GM21381 (cell line): ENCODE data around the gene CEPT1.

Source experiments
- ATAC-seq: cut with Tn5 transposase; IDR thresholded peaks from one replicate; pipeline ENCODE4 v1.9.1; 2021; ENCODE audit warnings: mild to moderate bottlenecking, moderate library complexity; ENCODE audit not compliant: unreplicated experiment

CEPT1 gene

GRCh38 chr1:111145963-111146768, 6.1 kb downstream of the CEPT1 start:
- no peak for ATAC-seq

GRCh38 chr1:111147948-111148347, 7.9 kb downstream of the CEPT1 start:
- no peak for ATAC-seq

GRCh38 chr1:111148376-111148881, 8.4 kb downstream of the CEPT1 start:
- ATAC-seq = peak; percentile 55

DNA sequence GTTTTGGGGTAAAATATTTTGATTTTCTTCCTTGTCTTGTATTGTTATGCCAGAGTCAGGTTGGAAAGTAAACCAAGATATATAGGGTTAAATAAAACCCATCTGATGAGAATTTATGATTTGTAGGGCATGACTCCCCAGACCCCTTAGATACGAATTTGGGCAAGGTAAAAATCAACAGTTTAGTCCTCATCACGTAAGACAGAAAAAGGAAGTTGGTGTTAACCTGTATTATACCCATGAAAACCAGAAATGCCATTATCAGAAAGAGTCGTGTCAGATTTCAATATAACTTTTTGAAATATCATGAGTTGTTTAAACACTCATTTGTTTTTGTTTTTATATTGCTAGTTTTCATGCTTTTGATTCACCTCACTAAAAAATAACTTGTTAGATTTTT, 11.8 kb downstream of the CEPT1 start:
- ATAC-seq = no peak

DNA sequence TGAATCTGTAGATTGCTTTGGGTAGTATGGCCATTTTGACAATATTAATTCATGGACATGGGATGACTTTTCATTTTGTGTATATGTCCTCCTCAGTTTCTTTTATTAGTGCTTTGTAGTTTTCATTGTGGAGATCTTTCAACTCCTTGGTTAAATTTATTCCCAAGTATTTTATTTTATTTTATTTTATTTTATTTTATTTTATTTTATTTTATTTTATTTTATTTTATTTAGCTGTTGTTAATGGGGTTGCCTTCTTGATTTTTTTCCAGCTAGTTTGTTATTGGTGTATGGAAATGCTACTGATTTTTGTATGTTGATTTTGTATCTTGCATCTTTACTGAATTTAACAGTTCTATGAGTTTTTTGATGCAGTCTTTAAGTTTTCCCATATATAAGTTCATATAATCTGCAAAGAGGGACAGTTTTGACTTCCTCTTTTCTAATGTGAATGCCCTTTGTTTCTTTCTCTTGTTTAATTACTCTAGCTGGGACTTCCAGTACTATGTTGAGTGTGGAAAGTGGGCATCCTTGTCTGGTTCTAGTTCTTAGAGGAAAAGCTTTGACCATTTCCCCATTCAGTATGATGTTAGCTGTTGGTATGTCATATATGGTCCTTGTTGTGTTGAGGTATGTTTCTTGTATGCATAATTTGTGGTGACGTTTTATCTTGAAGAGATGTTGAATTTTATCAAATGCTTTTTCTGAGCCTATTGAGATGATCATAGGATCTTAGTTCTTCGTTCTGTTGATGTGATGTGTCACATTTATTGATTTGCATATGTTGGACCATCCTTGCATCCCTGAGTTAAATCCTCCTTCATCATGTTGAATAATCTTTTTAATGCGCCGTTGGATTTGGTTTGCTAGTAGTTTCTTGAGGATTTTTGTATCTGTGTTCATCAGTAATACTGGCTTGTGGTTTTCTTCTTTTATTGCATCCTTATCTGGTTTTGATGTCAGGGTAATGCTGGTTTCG, 14.3 kb downstream of the CEPT1 start:
- ATAC-seq = no peak

DNA sequence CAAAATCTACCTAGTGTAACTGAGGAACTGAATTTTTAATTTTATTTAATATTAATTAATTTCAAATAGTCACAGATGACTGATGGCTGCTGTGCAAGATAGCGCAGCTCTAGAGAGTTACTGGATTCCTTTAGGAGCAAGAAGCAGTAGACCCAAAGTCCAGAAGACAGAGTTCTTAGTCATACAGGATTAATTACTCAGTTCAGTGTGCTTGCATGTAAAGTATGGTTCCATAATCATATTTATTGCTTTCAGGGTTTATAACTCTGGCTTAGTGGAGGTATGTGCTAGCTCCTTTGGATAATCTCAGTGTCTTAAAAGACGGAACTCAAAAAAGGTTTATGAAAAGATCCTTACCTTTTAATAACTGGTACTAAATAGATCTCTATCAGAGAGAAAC, 17.4 kb downstream of the CEPT1 start:
- ATAC-seq = no peak

- no peak for ATAC-seq
Measured at GRCh38 chr1:111161843-111162487, 21.9 kb downstream of the CEPT1 start.

GRCh38 chr1:111162488-111162880, 22.5 kb downstream of the CEPT1 start:
- no peak for ATAC-seq

- ATAC-seq = no peak
Measured at GRCh38 chr1:111163363-111163762, 23.3 kb downstream of the CEPT1 start.

- no peak for ATAC-seq
Measured at GRCh38 chr1:111164151-111164550, 24.1 kb downstream of the CEPT1 start.

GRCh38 chr1:111172463-111172862, 32.4 kb downstream of the CEPT1 start:
- no peak for ATAC-seq

- no peak for ATAC-seq
Measured at GRCh38 chr1:111174070-111174469, 34.0 kb downstream of the CEPT1 start.

- ATAC-seq = no peak
Measured at GRCh38 chr1:111175349-111175748, 35.3 kb downstream of the CEPT1 start.

DNA sequence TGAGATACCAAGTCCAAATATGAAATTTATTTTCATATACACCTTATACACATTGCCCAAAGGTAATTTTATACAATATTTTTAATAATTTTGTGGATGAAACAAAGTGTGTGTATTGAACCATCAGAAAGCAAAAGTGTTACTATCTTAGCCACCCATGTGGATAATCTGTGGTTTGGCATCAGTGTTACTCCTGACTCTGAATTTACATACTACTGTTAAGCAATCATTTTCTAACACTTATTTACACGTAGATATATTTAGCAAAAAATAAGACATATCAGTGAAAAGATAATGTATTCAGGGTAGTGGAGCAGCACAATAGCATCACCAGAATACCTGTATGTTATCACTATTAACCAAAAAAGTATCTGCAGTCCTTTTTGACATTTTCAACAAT, 36.7 kb downstream of the CEPT1 start:
- no peak for ATAC-seq

GRCh38 chr1:111179968-111180533, 40.0 kb downstream of the CEPT1 start:
- no peak for ATAC-seq

- no peak for ATAC-seq
Measured at GRCh38 chr1:111182052-111182451, 42.0 kb downstream of the CEPT1 start.

- no peak for ATAC-seq
Measured at GRCh38 chr1:111183308-111184069, 43.5 kb downstream of the CEPT1 start.

GRCh38 chr1:111184663-111185062, 44.6 kb downstream of the CEPT1 start:
- no peak for ATAC-seq

DNA sequence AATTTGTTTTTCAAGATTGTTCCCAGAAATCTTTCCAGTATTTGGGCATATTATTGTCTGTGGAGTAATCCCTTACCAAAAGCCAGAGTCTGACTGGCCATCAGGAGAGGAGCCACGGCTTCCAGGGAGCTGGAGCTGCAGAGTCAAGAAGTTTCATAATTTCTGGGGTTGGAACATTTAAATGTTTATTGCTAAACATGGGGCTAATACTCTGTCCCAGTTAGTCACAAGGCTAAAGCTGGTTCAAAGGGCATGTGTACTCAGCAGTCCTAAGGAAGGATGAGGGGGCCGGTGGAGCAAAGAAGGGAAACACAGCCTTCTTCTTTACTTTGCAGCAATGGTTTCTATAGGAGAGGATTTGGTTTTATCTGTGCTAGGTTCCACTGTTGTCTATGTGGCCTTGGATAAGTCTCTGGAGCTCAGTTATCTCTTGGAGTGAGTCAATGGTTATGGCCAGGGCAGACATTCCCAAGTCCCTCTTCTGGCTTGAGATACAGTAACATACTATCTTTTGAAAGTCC, 51.0 kb downstream of the CEPT1 start:
- no peak for ATAC-seq

DNA sequence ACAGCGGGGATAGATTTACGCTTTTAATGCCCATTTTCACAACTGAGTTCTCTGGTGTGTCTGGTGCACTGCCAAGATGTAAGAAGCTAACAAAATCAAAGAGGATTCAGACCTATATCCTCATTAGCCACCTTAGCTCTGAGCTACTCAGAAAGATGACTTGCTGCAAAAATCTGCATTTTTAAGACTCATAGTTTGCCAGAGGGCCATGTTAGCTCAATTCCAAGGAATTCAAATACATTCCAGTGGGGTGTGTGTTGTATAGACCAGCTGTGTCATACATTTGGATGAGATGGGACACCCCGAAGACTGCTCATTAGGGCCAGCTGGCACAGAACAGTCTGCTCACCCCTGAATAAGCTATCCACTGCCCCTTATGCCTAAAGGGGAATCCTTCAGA, 51.5 kb downstream of the CEPT1 start:
- ATAC-seq = no peak
